Measurements from ENCODE around the gene TCF7L2. TPM values are rescaled to one million over a fixed set of nuclear protein-coding genes. Genes with fewer than 3 reads are reported as not detected.

Gene TCF7L2
- total and polyA plus RNA-seq, 9 of the 15 experiments (the other 6 are each of a cell fraction or from before 2014, with no cell fraction given): 0.32 to 2.8 (median 0.92) TPM

GRCh38 chr10:113066561-113067312, 116.7 kb downstream of the TCF7L2 start:
- in situ Hi-C loops (cut with MboI): no loop called here
- TF ChIP-seq HDAC2 (IDR thresholded peaks at IDR 0.05): no peak
- TF ChIP-seq CCNT2 (IDR thresholded peaks at IDR 0.05; ENCODE audit: borderline replicate concordance, extremely low read depth, insufficient read length, low read depth, low read length): no peak
- no peak for TF ChIP-seq SMAD1 (IDR thresholded peaks at IDR 0.05; ENCODE audit: low read depth, low read length, partially characterized antibody)
- no peak for TF ChIP-seq NR2C1 (IDR thresholded peaks at IDR 0.05)
- TF ChIP-seq NR2C1 (tag; IDR thresholded peaks at IDR 0.05): no peak
- TF ChIP-seq TCFL5 (CRISPR knock-in tag; conservative IDR thresholded peaks at IDR 0.05): no peak
- no peak for TF ChIP-seq BCLAF1 (IDR thresholded peaks at IDR 0.05; ENCODE audit: borderline replicate concordance in 1 of 2, control insufficient read depth in 1 of 2, low read depth in 2 of 2, low read length in 1 of 2)
- TF ChIP-seq TOE1 (IDR thresholded peaks at IDR 0.05; ENCODE audit: borderline replicate concordance): no peak
- no peak for TF ChIP-seq TOE1 (CRISPR knock-in tag; IDR thresholded peaks at IDR 0.05; ENCODE audit: borderline replicate concordance, low read depth)
- TF ChIP-seq ZNF263 (CRISPR knock-in tag; IDR thresholded peaks at IDR 0.05; ENCODE audit: borderline replicate concordance): no peak
- TF ChIP-seq ZNF77 (CRISPR knock-in tag; IDR thresholded peaks at IDR 0.05): no peak
- TF ChIP-seq MEF2A (IDR thresholded peaks at IDR 0.05; ENCODE audit: control insufficient read depth, low read depth, low read length): no peak
- no peak for TF ChIP-seq POLR2AphosphoS5 (IDR thresholded peaks at IDR 0.05; ENCODE audit: control insufficient read depth, insufficient read depth, low read depth, low read length)
- TF ChIP-seq ZNF143 (CRISPR knock-in tag; IDR thresholded peaks at IDR 0.05): no peak
- TF ChIP-seq DNMT1 (IDR thresholded peaks at IDR 0.05): no peak
- no peak for TF ChIP-seq U2AF1 (optimal IDR thresholded peaks at IDR 0.05; ENCODE audit: low read depth, low read length)
- no peak for TF ChIP-seq HDAC3 (IDR thresholded peaks at IDR 0.05; ENCODE audit: borderline replicate concordance, partially characterized antibody)

More at GRCh38 chr10:113066561-113067312, 116.7 kb downstream of the TCF7L2 start:
- no peak overlapping the region for H2AFZ ChIP-seq (ENCODE audit: low read depth, low read length)
- no peak for DNase-seq (ENCODE audit: extremely low read depth in 1 of 4, low spot score in 3 of 4)
- no peaks in the 10 kb centered on the region for H3K27me3 ChIP-seq (ENCODE audit: control insufficient read depth in 2 of 2, insufficient read depth in 2 of 2, low read length in 2 of 2)
- no peak for FAIRE-seq
- peaks cover 6 to 31% of the 10 kb centered on the region in 2 experiments for H3K4me1 ChIP-seq (replicated peaks in 1 of 2; ENCODE audit: control insufficient read depth in 2 of 2, insufficient read depth in 2 of 2, low read length in 2 of 2)
- no TSS peak for BruUV-seq (replicated peaks)
- no peak overlapping the region for H3K9ac ChIP-seq (ENCODE audit: insufficient read depth in 1 of 2, low read depth in 2 of 2, low read length in 2 of 2)
- ATAC-seq: no peak
- no peaks in the 10 kb centered on the region for H3K9me1 ChIP-seq (ENCODE audit: control insufficient read depth, insufficient read depth, low read length)
- H3K27ac ChIP-seq (ENCODE audit: extremely low read depth, low read depth, low read length): no peak overlapping the region
- WGBS (ENCODE audit: insufficient coverage, low coverage, missing lambda C conversion rate): 61% methylated on average over 4 of the region's 6 CpGs
- CTCF ChIA-PET (ENCODE audit: low intra/inter-chr PET ratio): no interaction called here
- H4K20me1 ChIP-seq (replicated peaks; ENCODE audit: control insufficient read depth, insufficient read depth, low read length): no peaks in the 10 kb centered on the region
- no peaks in the 10 kb centered on the region for H3K36me3 ChIP-seq (ENCODE audit: control insufficient read depth, insufficient read depth, low read length)
- intact Hi-C loops (cut with micrococcal nuclease): no loop called here
- POLR2A ChIA-PET: interaction anchor here (0.7 kb wide), 1 partner anchor 116 kb away, joined by 3 read pairs; no protein-coding TSS in a partner anchor
- H3K79me2 ChIP-seq (ENCODE audit: control insufficient read depth, insufficient read depth, low read length): no peaks in the 10 kb centered on the region
- H3K4me2 ChIP-seq (ENCODE audit: insufficient read depth, low read length): no peak overlapping the region
- H3K9me3 ChIP-seq (replicated peaks; ENCODE audit: control insufficient read depth, insufficient read depth, low read depth, low read length): no peaks in the 10 kb centered on the region
- H3K4me3 ChIP-seq: no peak overlapping the region
